ENCODE results near the gene ENOX2.

The ENOX2 gene

GRCh38 chrX:130728208-130728607 lies 174.8 kb downstream of the ENOX2 start:
- Histone ChIP-seq H3F3A (ENCODE audit: control insufficient read depth, insufficient read depth) (no peaks in the 10 kb centered on the region), H3K4me2 (ENCODE audit: low read length) (no peak overlapping the region), H3K9me3 (ENCODE audit: control insufficient read depth, insufficient read depth, low read length) (no peaks in the 10 kb centered on the region), H3K79me2 (ENCODE audit: control insufficient read depth, low read length) (no peaks in the 10 kb centered on the region), H3K4me1 (ENCODE audit: control insufficient read depth, low read length) (no peaks in the 10 kb centered on the region), H4K20me1 (ENCODE audit: control insufficient read depth, insufficient read depth, low read depth, low read length) (no peaks in the 10 kb centered on the region), H3K27ac (ENCODE audit: low read depth, low read length) (no peak overlapping the region), H3K9me2 (replicated peaks; ENCODE audit: control insufficient read depth, low read length) (no peaks in the 10 kb centered on the region), H3K4me3 (ENCODE audit: low read length) (no peak overlapping the region), H3K27me3 (ENCODE audit: control insufficient read depth, low read length) (no peaks in the 10 kb centered on the region), H3K36me3 (ENCODE audit: control insufficient read depth, low read length) (no peaks in the 10 kb centered on the region)
- no peak for TF ChIP-seq CTCF (IDR thresholded peaks at IDR 0.05; ENCODE audit: low read depth, low read length, poor library complexity, severe bottlenecking)
- TF ChIP-seq EZH2phosphoT487 (IDR thresholded peaks at IDR 0.05; ENCODE audit: borderline replicate concordance, low read length), result no peak

GRCh38 chrX:130726661-130727060 lies 176.3 kb downstream of the ENOX2 start:
- Histone ChIP-seq H3K36me3 (ENCODE audit: control insufficient read depth, low read length) (no peaks in the 10 kb centered on the region), H3K9me2 (replicated peaks; ENCODE audit: control insufficient read depth, low read length) (no peaks in the 10 kb centered on the region), H3K4me3 (ENCODE audit: low read length) (no peak overlapping the region), H3K27ac (ENCODE audit: low read depth, low read length) (no peak overlapping the region), H3K4me1 (ENCODE audit: control insufficient read depth, low read length) (no peaks in the 10 kb centered on the region), H3K9me3 (ENCODE audit: control insufficient read depth, insufficient read depth, low read length) (no peaks in the 10 kb centered on the region), H3K4me2 (ENCODE audit: low read length) (no peak overlapping the region), H3K27me3 (ENCODE audit: control insufficient read depth, low read length) (no peaks in the 10 kb centered on the region), H3K79me2 (ENCODE audit: control insufficient read depth, low read length) (no peaks in the 10 kb centered on the region), H3F3A (ENCODE audit: control insufficient read depth, insufficient read depth) (no peaks in the 10 kb centered on the region), H4K20me1 (ENCODE audit: control insufficient read depth, insufficient read depth, low read depth, low read length) (no peaks in the 10 kb centered on the region)
- no peak for TF ChIP-seq EZH2phosphoT487 (IDR thresholded peaks at IDR 0.05; ENCODE audit: borderline replicate concordance, low read length)
- no peak for TF ChIP-seq CTCF (IDR thresholded peaks at IDR 0.05; ENCODE audit: low read depth, low read length, poor library complexity, severe bottlenecking)

GRCh38 chrX:130725519-130725918 lies 177.5 kb downstream of the ENOX2 start:
- Histone ChIP-seq H3K4me3 (ENCODE audit: low read length) (no peak overlapping the region), H3K9me2 (replicated peaks; ENCODE audit: control insufficient read depth, low read length) (no peaks in the 10 kb centered on the region), H3K9me3 (ENCODE audit: control insufficient read depth, insufficient read depth, low read length) (no peaks in the 10 kb centered on the region), H3K36me3 (ENCODE audit: control insufficient read depth, low read length) (no peaks in the 10 kb centered on the region), H3K27me3 (ENCODE audit: control insufficient read depth, low read length) (no peaks in the 10 kb centered on the region), H3F3A (ENCODE audit: control insufficient read depth, insufficient read depth) (no peaks in the 10 kb centered on the region), H3K27ac (ENCODE audit: low read depth, low read length) (no peak overlapping the region), H3K79me2 (ENCODE audit: control insufficient read depth, low read length) (no peaks in the 10 kb centered on the region), H4K20me1 (ENCODE audit: control insufficient read depth, insufficient read depth, low read depth, low read length) (no peaks in the 10 kb centered on the region), H3K4me1 (ENCODE audit: control insufficient read depth, low read length) (no peaks in the 10 kb centered on the region), H3K4me2 (ENCODE audit: low read length) (no peak overlapping the region)
- no peak for TF ChIP-seq EZH2phosphoT487 (IDR thresholded peaks at IDR 0.05; ENCODE audit: borderline replicate concordance, low read length)
- TF ChIP-seq CTCF (IDR thresholded peaks at IDR 0.05; ENCODE audit: low read depth, low read length, poor library complexity, severe bottlenecking), result no peak

GRCh38 chrX:130719413-130719812 lies 183.6 kb downstream of the ENOX2 start:
- H3K27me3 ChIP-seq (ENCODE audit: control insufficient read depth, low read length), result no peaks in the 10 kb centered on the region

More at GRCh38 chrX:130719413-130719812, 183.6 kb downstream of the ENOX2 start:
- H3K4me2 ChIP-seq (ENCODE audit: low read length), result no peak overlapping the region
- no peaks in the 10 kb centered on the region for H3K4me1 ChIP-seq (ENCODE audit: control insufficient read depth, low read length)
- TF ChIP-seq CTCF (IDR thresholded peaks at IDR 0.05; ENCODE audit: low read depth, low read length, poor library complexity, severe bottlenecking) (no peak), EZH2phosphoT487 (IDR thresholded peaks at IDR 0.05; ENCODE audit: borderline replicate concordance, low read length) (no peak)
- H3K36me3 ChIP-seq (ENCODE audit: control insufficient read depth, low read length), result no peaks in the 10 kb centered on the region
- no peaks in the 10 kb centered on the region for H3K79me2 ChIP-seq (ENCODE audit: control insufficient read depth, low read length)
- H3K9me2 ChIP-seq (replicated peaks; ENCODE audit: control insufficient read depth, low read length), result no peaks in the 10 kb centered on the region
- H3F3A ChIP-seq (ENCODE audit: control insufficient read depth, insufficient read depth), result no peaks in the 10 kb centered on the region
- no peaks in the 10 kb centered on the region for H3K9me3 ChIP-seq (ENCODE audit: control insufficient read depth, insufficient read depth, low read length)
- H3K27ac ChIP-seq (ENCODE audit: low read depth, low read length), result no peak overlapping the region
- no peaks in the 10 kb centered on the region for H4K20me1 ChIP-seq (ENCODE audit: control insufficient read depth, insufficient read depth, low read depth, low read length)
- H3K4me3 ChIP-seq (ENCODE audit: low read length), result no peak overlapping the region
